Endometrial microvascular endothelial cells (primary cell): ENCODE measurements around the gene MUC6. TPM values are rescaled to one million over a fixed set of nuclear protein-coding genes. Genes with fewer than 3 reads are reported as not detected.

Source experiments
- in situ Hi-C: cut with HindIII; loops from 2 replicates; pipeline ENCODE4 v1.10.0; 2017; ENCODE audit warnings: low sequenced_read_pairs, low pct_unique_long_range_greater_than_20kb; ENCODE audit errors: inconsistent ontology term
- total RNA-seq: library from RNA; depleted of rRNA; stranded (reverse); fragments of >200 nt; gene quantifications from one replicate; pipeline ENCODE4 v1.2.3, GENCODE V29; 2015; ENCODE audit errors: inconsistent ontology term

The MUC6 gene
- total RNA-seq, 1 donor from 2014 or later: not detected

- in situ Hi-C loops: no loop called here
Observed at GRCh38 chr11:967995-968751, 68.3 kb downstream of the MUC6 start.

- in situ Hi-C loops: no loop called here
Observed at GRCh38 chr11:965206-965775, 71.2 kb downstream of the MUC6 start.

- in situ Hi-C loops: no loop called here
Observed at GRCh38 chr11:963852-964251, 72.7 kb downstream of the MUC6 start.

Other genes starting within 250 kb of the MUC6 start
- 0.46 TPM for gene CEND1, start 246.6 kb downstream of the MUC6 start, total RNA-seq
- 44.4 TPM for gene SLC25A22, start 238.4 kb downstream of the MUC6 start, total RNA-seq
- gene PIDD1, start 231.5 kb downstream of the MUC6 start, total RNA-seq: 19.9 TPM
- gene RPLP2, start 226.8 kb downstream of the MUC6 start, total RNA-seq: 402 TPM
- 11.1 TPM for gene PNPLA2, start 217.8 kb downstream of the MUC6 start, total RNA-seq
- gene CRACR2B, start 208.8 kb downstream of the MUC6 start, total RNA-seq: 6.6 TPM
- 706 TPM for gene CD151, start 203.8 kb downstream of the MUC6 start, total RNA-seq
- gene POLR2L, start 194.2 kb downstream of the MUC6 start, total RNA-seq: 315 TPM
- 220 TPM for gene TSPAN4, start 193.9 kb downstream of the MUC6 start, total RNA-seq
- 156 TPM for gene CHID1, start 125.9 kb downstream of the MUC6 start, total RNA-seq
- gene AP2A2, start 110.8 kb downstream of the MUC6 start, total RNA-seq: 66.6 TPM
- not detected for gene MUC2, start 38.2 kb upstream of the MUC6 start, total RNA-seq
- gene MUC5AC, start 121.2 kb upstream of the MUC6 start, total RNA-seq: not detected
- gene MUC5B, start 186.3 kb upstream of the MUC6 start, total RNA-seq: not detected